Islet precursor cell (in vitro differentiated cells): ENCODE data around the gene DNMBP.
A peak's percentile ranks its signal among the peaks of the same experiment; 100 is the strongest.
"Not testable (repeated sequence)": the region's sequence is repeated elsewhere in the genome, so short reads cannot be mapped to it uniquely, and the experiment has no call there.

Experiments used
- DNase-seq: peaks from one replicate; pipeline ENCODE4 v3.0.0-alpha.2; 2018

DNMBP gene

GRCh38 chr10:99984211-99985034 lies 25.3 kb downstream of the DNMBP start:
- DNase-seq, result no peak

GRCh38 chr10:99983280-99983988 lies 26.3 kb downstream of the DNMBP start:
- peak; percentile 80 for DNase-seq

GRCh38 chr10:99982728-99983127 lies 27.0 kb downstream of the DNMBP start:
- no peak for DNase-seq

- no peak for DNase-seq
Measured at GRCh38 chr10:99981581-99982199, 28.1 kb downstream of the DNMBP start.

- DNase-seq, result no peak
Measured at GRCh38 chr10:99979066-99979685, 30.6 kb downstream of the DNMBP start.

GRCh38 chr10:99977916-99978315 lies 31.8 kb downstream of the DNMBP start:
- peak; percentile 81 for DNase-seq

GRCh38 chr10:99976886-99977665 lies 32.7 kb downstream of the DNMBP start:
- DNase-seq, result peak; percentile 73

- no peak for DNase-seq
Measured at GRCh38 chr10:99975942-99976809, 33.6 kb downstream of the DNMBP start.

GRCh38 chr10:99975106-99975829 lies 34.5 kb downstream of the DNMBP start:
- no peak for DNase-seq

GRCh38 chr10:99973190-99973589 lies 36.6 kb downstream of the DNMBP start:
- no peak for DNase-seq

GRCh38 chr10:99967961-99968360 lies 41.8 kb downstream of the DNMBP start:
- no peak for DNase-seq

GRCh38 chr10:99966306-99966705 lies 43.4 kb downstream of the DNMBP start:
- peak; percentile 96 for DNase-seq

- no peak for DNase-seq
Measured at GRCh38 chr10:99965700-99966099, 44.0 kb downstream of the DNMBP start.

- DNase-seq, result no peak
Measured at GRCh38 chr10:99964791-99965190, 45.0 kb downstream of the DNMBP start.

- not testable (repeated sequence) for DNase-seq
Measured at GRCh38 chr10:99963467-99964165, 46.1 kb downstream of the DNMBP start.

- DNase-seq, result no peak
Measured at GRCh38 chr10:99958806-99959205, 50.9 kb downstream of the DNMBP start.

GRCh38 chr10:99958302-99958701 lies 51.4 kb downstream of the DNMBP start:
- no peak for DNase-seq

GRCh38 chr10:99953510-99953909 lies 56.2 kb downstream of the DNMBP start:
- not testable (repeated sequence) for DNase-seq

- no peak for DNase-seq
Measured at GRCh38 chr10:99952799-99953198, 56.9 kb downstream of the DNMBP start.

GRCh38 chr10:99946051-99946450 lies 63.7 kb downstream of the DNMBP start:
- not testable (repeated sequence) for DNase-seq
